ENCODE data around the gene ARL5B.

DNA sequence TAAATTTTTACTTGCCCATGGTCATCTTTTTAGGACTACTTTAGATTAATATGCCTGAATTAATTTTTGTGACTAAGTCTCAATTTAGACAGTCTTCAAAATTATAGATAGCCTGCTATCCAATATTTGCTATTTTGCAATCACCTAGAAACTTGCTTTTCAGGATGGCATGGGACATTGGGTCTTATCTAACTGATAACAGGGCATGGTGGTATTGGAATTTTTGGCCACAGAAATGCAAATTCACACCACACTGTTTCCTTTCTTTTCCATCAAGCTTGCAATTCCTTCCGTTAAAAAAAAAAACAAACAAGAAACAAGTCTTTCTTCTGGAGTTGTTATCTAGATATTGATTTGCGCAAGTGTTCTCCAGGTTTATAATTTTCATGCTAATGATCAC lies 8.8 kb downstream of the ARL5B start:
- TF ChIP-seq GATA2 (IDR thresholded peaks at IDR 0.05; ENCODE audit: low read depth, low read length) (no peak), GATA3 (IDR thresholded peaks at IDR 0.05; ENCODE audit: low read depth, low read length) (no peak)

Data from SH-SY5Y (cell line).